ENCODE data around the gene NRIP1. TPM values are rescaled to one million over a fixed set of nuclear protein-coding genes. Genes with fewer than 3 reads are reported as not detected.
"Not testable (repeated sequence)": the region's sequence is repeated elsewhere in the genome, so short reads cannot be mapped to it uniquely, and the experiment has no call there.

Gene NRIP1
- total RNA-seq, 1 experiment from 2014 or later: 10.4 TPM

- H3K79me1 ChIP-seq (ENCODE audit: insufficient read depth, low read depth, low read length, poor library complexity, severe bottlenecking); H3K27ac Mint-ChIP-seq; H2BK12ac ChIP-seq (ENCODE audit: insufficient read length, low read depth, low read length); H3K23ac ChIP-seq (ENCODE audit: insufficient read length, low read depth, low read length); H3K36me3 Mint-ChIP-seq (ENCODE audit: insufficient read depth in 1 of 3, low read depth in 3 of 3); H2BK15ac ChIP-seq (ENCODE audit: low read depth, low read length); H3K4me1 Mint-ChIP-seq; H4K5ac ChIP-seq (ENCODE audit: insufficient read length, low read depth, low read length); H3K4me3 Mint-ChIP-seq; H3K9me3 ChIP-seq (ENCODE audit: control insufficient read depth, low read depth, low read length); H3K14ac ChIP-seq (ENCODE audit: insufficient read depth, low read length); H2AFZ ChIP-seq (ENCODE audit: low read length); H3K18ac ChIP-seq (ENCODE audit: insufficient read length, low read depth, low read length); H3K4me2 ChIP-seq (ENCODE audit: insufficient read depth, insufficient read length, low read length); H3K9me3 Mint-ChIP-seq; H3K27ac ChIP-seq (ENCODE audit: insufficient read length, low read depth, low read length); H4K91ac ChIP-seq (ENCODE audit: insufficient read length, low read depth, low read length); H2BK5ac ChIP-seq (ENCODE audit: insufficient read length, low read length); H2BK20ac ChIP-seq (ENCODE audit: low read depth, low read length, poor library complexity, severe bottlenecking); H3K9ac ChIP-seq (ENCODE audit: extremely low read depth, insufficient read length, low read length); H3K27me3 Mint-ChIP-seq (ENCODE audit: low read depth); H2AK5ac ChIP-seq (ENCODE audit: insufficient read length, low read length); H4K8ac ChIP-seq (replicated peaks; ENCODE audit: insufficient read length, low read depth, low read length); DNase-seq; H3K56ac ChIP-seq (ENCODE audit: insufficient read length, low read depth, low read length); H4K20me1 ChIP-seq (ENCODE audit: control insufficient read depth, insufficient read depth, insufficient read length); H2BK120ac ChIP-seq (ENCODE audit: low read depth, low read length, poor library complexity, severe bottlenecking); H3K27me3 ChIP-seq (ENCODE audit: insufficient read depth, low read length); H3K4me1 ChIP-seq (ENCODE audit: insufficient read depth, low read length); H3K4ac ChIP-seq (ENCODE audit: low read depth, low read length); H3K23me2 ChIP-seq (ENCODE audit: insufficient read length, low read depth, low read length, poor library complexity, severe bottlenecking); H3T11ph ChIP-seq (ENCODE audit: low read length); H3K79me2 ChIP-seq (ENCODE audit: insufficient read depth, low read length): not testable (repeated sequence)
- no CpG with 5 or more reads among the region's 8 CpGs for WGBS (ENCODE audit: extremely low coverage, insufficient read length, low lambda C conversion rate)
Observed at GRCh38 chr21:15030861-15031260, 33.9 kb downstream of the NRIP1 start.
